Karpas-422 (cell line): ENCODE data around the gene MTHFR. TPM values are rescaled to one million over a fixed set of nuclear protein-coding genes. Genes with fewer than 3 reads are reported as not detected.
A peak's percentile ranks its signal among the peaks of the same experiment; 100 is the strongest.

ENCODE experiments used
- DNase-seq: peaks from one replicate; pipeline ENCODE4 v3.0.0-alpha.2; 2015
- H2AFZ ChIP-seq: fragments of 200-600 bp; sonication (generic); 2 replicates; pipeline ENCODE4 v1.6.1; 2014; ENCODE audit warnings: antibody characterized with exemption, low read length, mixed read lengths
- H3K27ac ChIP-seq: fragments of 200-600 bp; sonication (generic); 2 replicates; pipeline ENCODE4 v1.5.1; 2014; ENCODE audit warnings: mild to moderate bottlenecking, low read length, moderate library complexity
- H3K27me3 ChIP-seq: fragments of 200-600 bp; sonication (generic); 2 replicates; pipeline ENCODE4 v1.6.1; 2014; ENCODE audit warnings: low read length, mixed read lengths
- H3K36me3 ChIP-seq: fragments of 200-600 bp; sonication (generic); 2 replicates; pipeline ENCODE4 v1.6.1; 2014; ENCODE audit warnings: low read length, mixed read lengths; ENCODE audit not compliant: insufficient read depth
- H3K4me1 ChIP-seq: fragments of 200-600 bp; sonication (generic); 2 replicates; pipeline ENCODE4 v1.6.1; 2014; ENCODE audit warnings: mild to moderate bottlenecking, low read length, mixed read lengths
- H3K4me2 ChIP-seq: fragments of 200-600 bp; sonication (generic); 2 replicates; pipeline ENCODE4 v1.6.1; 2014; ENCODE audit warnings: low read length, low read depth, mild to moderate bottlenecking; ENCODE audit not compliant: poor library complexity, severe bottlenecking
- H3K4me3 ChIP-seq: fragments of 200-600 bp; sonication (generic); 2 replicates; pipeline ENCODE4 v1.5.1; 2014; ENCODE audit warnings: mild to moderate bottlenecking, antibody characterized with exemption, low read length, mixed read lengths
- H3K79me2 ChIP-seq: fragments of 200-600 bp; sonication (generic); 2 replicates; pipeline ENCODE4 v1.6.1; 2014; ENCODE audit warnings: mild to moderate bottlenecking, low read length, mixed read lengths
- H3K9ac ChIP-seq: fragments of 200-600 bp; sonication (generic); 2 replicates; pipeline ENCODE4 v1.6.0; 2014; ENCODE audit warnings: low read length
- H3K9me2 ChIP-seq: fragments of 200-600 bp; sonication (generic), shearing (Covaris generic); replicated peaks from 2 replicates; pipeline ENCODE4 v1.6.0; 2014; ENCODE audit warnings: mild to moderate bottlenecking, low read length, moderate library complexity; ENCODE audit not compliant: insufficient read depth
- H3K9me3 ChIP-seq: fragments of 300-700, 200-600 bp; sonication (generic); 2 replicates; pipeline ENCODE4 v1.6.1; 2014; ENCODE audit warnings: low read length, mixed read lengths
- H4K20me1 ChIP-seq: fragments of 200-600 bp; sonication (generic); 2 replicates; pipeline ENCODE4 v1.6.1; 2014; ENCODE audit warnings: mild to moderate bottlenecking, antibody characterized with exemption, low read length, low read depth; ENCODE audit not compliant: insufficient read depth
- total RNA-seq: library from RNA; depleted of rRNA; stranded (reverse); fragments of >200 nt; shearing (Covaris generic); gene quantifications from 2 replicates; pipeline ENCODE4 v1.2.3, GENCODE V29; 2014; ENCODE audit warnings: low replicate concordance

Gene MTHFR
- total RNA-seq, 1 experiment from 2014 or later: 32.5 TPM

DNA sequence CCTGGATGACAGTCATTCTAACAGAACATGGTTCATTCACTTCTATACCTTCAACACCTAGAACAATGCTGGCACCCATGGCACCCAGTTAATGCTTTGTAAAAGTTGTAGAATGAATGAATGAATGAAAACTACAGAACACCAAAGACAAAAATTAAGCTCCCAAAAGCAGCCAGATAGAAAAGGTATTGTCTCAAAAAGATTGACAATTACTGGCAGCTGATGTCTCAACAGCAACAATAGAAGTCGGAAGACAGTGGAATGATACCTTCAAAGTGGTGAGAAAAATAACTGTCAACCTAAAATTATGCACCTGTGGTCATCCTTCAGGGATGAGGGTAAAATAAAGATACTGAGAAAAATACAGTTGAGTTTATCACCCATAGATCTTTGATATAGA lies 48.7 kb downstream of the MTHFR start:
- H3K36me3 ChIP-seq: no peaks in the 10 kb centered on the region
- H3K4me3 ChIP-seq: no peak overlapping the region
- H3K4me1 ChIP-seq: no peaks in the 10 kb centered on the region
- H3K9me3 ChIP-seq: no peaks in the 10 kb centered on the region
- H3K27ac ChIP-seq: no peak overlapping the region
- H2AFZ ChIP-seq: no peak overlapping the region
- H3K4me2 ChIP-seq: no peak overlapping the region
- no peaks in the 10 kb centered on the region for H3K9me2 ChIP-seq
- no peak overlapping the region for H3K9ac ChIP-seq
- DNase-seq: no peak
- no peaks in the 10 kb centered on the region for H3K79me2 ChIP-seq
- H3K27me3 ChIP-seq: no peaks in the 10 kb centered on the region
- H4K20me1 ChIP-seq: no peaks in the 10 kb centered on the region

DNA sequence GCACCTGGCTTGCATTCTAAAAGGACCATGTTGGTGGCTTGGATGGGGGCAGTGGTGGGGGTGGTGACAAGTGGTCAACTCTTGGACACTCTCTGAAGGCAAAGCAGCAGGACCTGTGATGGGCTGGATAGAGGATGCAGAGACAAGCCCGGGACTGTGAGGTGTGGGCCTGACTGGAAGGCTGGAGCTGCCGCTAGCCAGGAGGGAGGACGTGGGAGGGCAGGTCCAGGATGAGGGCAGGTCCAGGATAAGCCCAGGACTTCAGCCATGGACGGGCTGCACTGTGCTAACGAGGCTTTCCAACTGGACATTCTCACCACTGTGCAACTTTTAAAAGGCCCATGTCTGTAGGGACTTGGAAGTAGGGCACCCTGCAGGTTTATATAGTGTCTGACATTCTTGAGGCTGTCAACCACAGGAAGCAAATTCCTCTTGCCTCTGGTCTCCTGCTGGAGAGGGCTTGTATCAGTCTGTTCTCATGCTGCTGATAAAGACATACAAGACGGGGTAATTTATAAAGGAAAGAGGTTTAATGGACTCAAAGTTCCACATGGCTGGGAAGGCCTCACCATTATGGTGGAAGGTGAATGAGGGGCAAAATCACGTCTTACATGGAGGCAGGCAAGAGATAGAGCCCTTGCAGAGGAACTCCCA lies 52.1 kb downstream of the MTHFR start:
- H3K36me3 ChIP-seq: no peaks in the 10 kb centered on the region
- no peak for DNase-seq
- H3K27ac ChIP-seq: no peak overlapping the region
- no peak overlapping the region for H3K4me3 ChIP-seq
- H3K9me2 ChIP-seq: no peaks in the 10 kb centered on the region
- no peaks in the 10 kb centered on the region for H3K79me2 ChIP-seq
- no peak overlapping the region for H3K4me2 ChIP-seq
- H2AFZ ChIP-seq: no peak overlapping the region
- no peaks in the 10 kb centered on the region for H3K9me3 ChIP-seq
- H3K4me1 ChIP-seq: no peaks in the 10 kb centered on the region
- no peak overlapping the region for H3K9ac ChIP-seq
- no peaks in the 10 kb centered on the region for H3K27me3 ChIP-seq
- H4K20me1 ChIP-seq: no peaks in the 10 kb centered on the region

DNA sequence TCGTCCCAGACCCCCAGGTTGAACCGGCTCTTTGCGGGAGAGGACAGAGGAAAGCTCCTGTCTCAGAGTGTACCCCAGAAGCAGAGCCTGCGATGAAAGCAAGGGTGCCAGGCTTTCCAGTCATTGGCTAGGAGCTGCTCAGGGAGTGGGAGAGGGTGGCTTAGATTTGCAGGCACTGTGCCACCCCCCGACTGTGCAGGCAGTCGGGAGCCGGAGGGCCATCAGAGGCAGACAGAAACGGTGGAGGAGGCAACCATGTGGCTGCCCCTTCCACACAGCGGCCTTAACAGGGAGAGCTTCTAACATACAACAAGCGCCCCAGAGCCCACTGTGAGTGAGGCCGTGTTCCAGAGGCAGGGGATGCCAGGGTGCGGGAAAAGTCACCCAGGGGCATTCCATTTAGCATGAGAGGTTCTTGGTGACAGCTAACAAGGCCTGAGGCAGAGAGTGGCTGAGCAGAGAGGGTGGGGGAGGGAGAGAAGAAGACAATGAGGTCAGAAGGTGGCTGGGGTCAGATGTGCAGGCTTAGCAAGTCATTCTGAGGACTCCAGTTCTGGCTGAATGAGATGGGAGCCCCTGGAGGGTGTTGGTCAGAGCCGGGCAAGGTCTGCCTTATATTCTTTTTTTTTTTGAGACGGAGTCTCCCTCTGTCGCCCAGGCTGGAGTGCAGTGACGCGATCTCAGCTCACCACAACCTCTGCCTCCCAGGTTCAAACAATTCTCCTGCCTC lies 53.2 kb downstream of the MTHFR start:
- H3K4me1 ChIP-seq: no peaks in the 10 kb centered on the region
- H3K36me3 ChIP-seq: no peaks in the 10 kb centered on the region
- H3K79me2 ChIP-seq: no peaks in the 10 kb centered on the region
- no peak for DNase-seq
- H3K27ac ChIP-seq: no peak overlapping the region
- H3K27me3 ChIP-seq: no peaks in the 10 kb centered on the region
- H3K4me2 ChIP-seq: no peak overlapping the region
- H2AFZ ChIP-seq: no peak overlapping the region
- H3K4me3 ChIP-seq: no peak overlapping the region
- H3K9me2 ChIP-seq: no peaks in the 10 kb centered on the region
- H3K9ac ChIP-seq: no peak overlapping the region
- no peaks in the 10 kb centered on the region for H3K9me3 ChIP-seq
- H4K20me1 ChIP-seq: no peaks in the 10 kb centered on the region

DNA sequence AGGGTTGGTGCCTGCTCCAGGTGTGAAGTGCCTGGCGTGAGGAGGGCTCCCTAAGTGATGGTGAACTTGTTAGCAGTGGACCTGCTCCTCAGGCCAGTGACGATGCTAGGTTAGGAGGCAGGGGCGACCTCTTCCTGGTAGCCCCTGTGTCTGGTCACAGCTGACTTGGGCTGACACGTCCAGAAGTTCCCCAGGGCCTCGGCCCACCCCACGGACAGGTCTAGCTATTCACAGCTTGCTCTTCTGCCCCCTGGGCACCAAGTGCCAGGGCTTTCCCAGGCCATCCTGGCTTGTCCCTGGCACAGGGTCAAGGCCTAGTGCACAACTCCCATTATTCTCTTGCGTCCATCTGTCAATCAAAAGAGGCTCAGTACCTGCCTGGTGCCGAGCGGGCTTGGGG lies 54.7 kb downstream of the MTHFR start:
- no peak overlapping the region for H3K27ac ChIP-seq
- no peaks in the 10 kb centered on the region for H3K9me3 ChIP-seq
- no peaks in the 10 kb centered on the region for H3K4me1 ChIP-seq

DNA sequence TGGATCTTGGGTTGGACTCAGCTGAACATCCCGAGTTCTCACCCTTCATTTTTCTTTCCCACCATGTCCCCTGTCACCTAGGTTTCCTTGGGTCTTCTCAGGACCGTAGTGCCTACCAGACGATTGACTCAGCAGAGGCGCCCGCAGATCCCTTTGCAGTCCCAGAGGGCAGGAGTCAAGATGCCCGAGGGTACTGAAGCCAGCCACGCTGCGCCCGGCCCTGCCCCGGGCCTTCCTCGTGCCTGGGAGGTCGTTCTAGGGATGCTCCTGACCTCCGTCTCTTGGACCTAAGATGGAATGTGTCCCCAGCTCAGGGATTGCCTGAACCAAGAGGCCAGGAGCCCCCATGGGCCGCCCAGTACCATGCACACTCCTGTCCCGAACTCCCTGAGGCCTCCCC lies 55.8 kb downstream of the MTHFR start:
- Histone ChIP-seq H3K4me3 (no peak overlapping the region), H4K20me1 (no peaks in the 10 kb centered on the region), H3K36me3 (no peaks in the 10 kb centered on the region)

More for the DNA sequence above, 54.7 kb downstream of the MTHFR start:
- Histone ChIP-seq H3K4me2 (no peak overlapping the region), H3K36me3 (no peaks in the 10 kb centered on the region), H3K4me3 (no peak overlapping the region), H3K9ac (no peak overlapping the region), H3K27me3 (no peaks in the 10 kb centered on the region), H2AFZ (no peak overlapping the region), H3K79me2 (no peaks in the 10 kb centered on the region), H4K20me1 (no peaks in the 10 kb centered on the region), H3K9me2 (no peaks in the 10 kb centered on the region)
- no peak for DNase-seq

DNA sequence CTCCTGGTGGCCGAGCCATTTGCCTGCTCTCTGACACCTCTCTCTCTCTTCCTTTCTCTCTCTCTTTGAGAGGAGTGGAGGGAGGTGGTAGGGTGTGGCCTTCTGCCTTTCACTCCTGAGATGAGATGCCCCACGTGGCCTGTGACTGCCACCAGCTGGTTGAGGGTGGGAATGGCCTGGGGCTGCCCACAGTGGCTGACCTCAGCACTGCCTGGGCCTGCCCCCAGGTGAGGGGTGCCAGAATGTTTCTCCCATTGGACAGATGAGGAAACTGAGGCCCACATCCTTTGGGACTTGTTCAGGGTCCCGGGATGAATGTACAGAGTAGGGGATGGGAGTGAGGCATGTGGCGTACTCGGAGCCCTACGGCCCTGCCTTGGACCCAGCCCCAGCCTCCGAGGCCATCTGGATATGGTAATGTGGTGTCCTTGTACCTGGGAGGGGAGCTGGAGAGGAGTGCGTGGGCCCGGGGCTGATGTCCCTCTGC lies 56.5 kb downstream of the MTHFR start:
- Histone ChIP-seq H2AFZ (no peak overlapping the region), H3K27me3 (no peaks in the 10 kb centered on the region), H3K4me2 (no peak overlapping the region), H3K9ac (no peak overlapping the region), H3K4me3 (no peak overlapping the region), H3K4me1 (no peaks in the 10 kb centered on the region), H3K79me2 (no peaks in the 10 kb centered on the region), H3K27ac (no peak overlapping the region), H3K9me2 (no peaks in the 10 kb centered on the region), H3K36me3 (no peaks in the 10 kb centered on the region), H4K20me1 (no peaks in the 10 kb centered on the region), H3K9me3 (no peaks in the 10 kb centered on the region)
- peak; percentile 52 for DNase-seq

More for the DNA sequence above, 55.8 kb downstream of the MTHFR start:
- Histone ChIP-seq H2AFZ (no peak overlapping the region), H3K4me1 (no peaks in the 10 kb centered on the region), H3K79me2 (no peaks in the 10 kb centered on the region), H3K27ac (no peak overlapping the region), H3K27me3 (no peaks in the 10 kb centered on the region), H3K9me3 (no peaks in the 10 kb centered on the region), H3K4me2 (no peak overlapping the region), H3K9ac (no peak overlapping the region), H3K9me2 (no peaks in the 10 kb centered on the region)
- DNase-seq: no peak

DNA sequence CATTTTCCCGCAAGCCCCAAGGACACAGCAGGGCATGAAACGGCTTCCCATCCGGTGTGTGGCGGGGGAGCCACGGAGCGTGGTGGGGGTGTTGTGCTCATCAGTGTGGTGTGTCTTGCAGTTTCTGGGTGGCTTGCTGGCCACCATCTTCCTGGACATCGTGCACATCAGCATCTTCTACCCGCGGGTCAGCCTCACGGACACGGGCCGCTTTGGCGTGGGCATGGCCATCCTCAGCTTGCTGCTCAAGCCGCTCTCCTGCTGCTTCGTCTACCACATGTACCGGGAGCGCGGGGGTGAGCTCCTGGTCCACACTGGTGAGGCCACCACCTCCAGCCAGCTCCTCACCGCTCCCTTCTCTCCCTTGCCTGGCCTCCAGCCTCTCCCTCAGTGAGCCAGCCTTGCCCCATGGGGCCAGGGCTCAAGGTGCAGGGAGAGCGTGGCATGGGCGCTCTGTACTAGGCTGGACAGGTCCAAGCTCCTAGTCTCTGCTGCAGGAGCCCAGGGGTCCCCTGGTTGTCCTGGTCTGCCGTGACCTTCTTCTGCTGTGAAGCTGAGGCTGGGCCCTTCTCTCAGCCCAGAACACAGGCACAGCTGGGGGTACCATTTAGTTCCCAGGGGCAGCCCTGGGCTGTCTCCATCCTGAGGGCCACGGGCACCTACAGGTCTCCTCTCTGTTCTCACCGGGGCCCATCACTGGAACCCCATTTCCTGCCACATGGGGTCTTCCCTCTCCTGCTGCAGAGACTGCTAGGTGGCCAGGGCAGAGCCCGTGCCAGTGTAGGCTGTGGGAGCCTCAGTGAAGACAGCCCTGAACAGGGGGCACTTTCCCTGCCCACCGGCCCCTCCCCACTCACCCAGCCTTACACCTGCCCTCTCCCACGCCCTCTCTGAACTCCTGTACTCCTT lies 57.2 kb downstream of the MTHFR start:
- no peak for DNase-seq
- Histone ChIP-seq H3K4me2 (no peak overlapping the region), H3K9ac (no peak overlapping the region), H4K20me1 (no peaks in the 10 kb centered on the region), H3K27ac (no peak overlapping the region), H3K79me2 (no peaks in the 10 kb centered on the region), H2AFZ (no peak overlapping the region), H3K27me3 (no peaks in the 10 kb centered on the region), H3K4me1 (no peaks in the 10 kb centered on the region), H3K4me3 (no peak overlapping the region), H3K9me3 (no peaks in the 10 kb centered on the region), H3K36me3 (no peaks in the 10 kb centered on the region), H3K9me2 (no peaks in the 10 kb centered on the region)
